ENCODE results near the gene DPP8.

- TF ChIP-seq CTCF (IDR thresholded peaks at IDR 0.05) (no peak), POLR2A (IDR thresholded peaks at IDR 0.05) (no peak), POLR2AphosphoS5 (IDR thresholded peaks at IDR 0.05) (no peak), EP300 (IDR thresholded peaks at IDR 0.05) (no peak)
Measured at GRCh38 chr15:65416845-65417416, 100.6 kb downstream of the DPP8 start.

Data from suprapubic skin (tissue), 4 donors.